ENCODE results near the gene AOC1.

AOC1 gene

DNA sequence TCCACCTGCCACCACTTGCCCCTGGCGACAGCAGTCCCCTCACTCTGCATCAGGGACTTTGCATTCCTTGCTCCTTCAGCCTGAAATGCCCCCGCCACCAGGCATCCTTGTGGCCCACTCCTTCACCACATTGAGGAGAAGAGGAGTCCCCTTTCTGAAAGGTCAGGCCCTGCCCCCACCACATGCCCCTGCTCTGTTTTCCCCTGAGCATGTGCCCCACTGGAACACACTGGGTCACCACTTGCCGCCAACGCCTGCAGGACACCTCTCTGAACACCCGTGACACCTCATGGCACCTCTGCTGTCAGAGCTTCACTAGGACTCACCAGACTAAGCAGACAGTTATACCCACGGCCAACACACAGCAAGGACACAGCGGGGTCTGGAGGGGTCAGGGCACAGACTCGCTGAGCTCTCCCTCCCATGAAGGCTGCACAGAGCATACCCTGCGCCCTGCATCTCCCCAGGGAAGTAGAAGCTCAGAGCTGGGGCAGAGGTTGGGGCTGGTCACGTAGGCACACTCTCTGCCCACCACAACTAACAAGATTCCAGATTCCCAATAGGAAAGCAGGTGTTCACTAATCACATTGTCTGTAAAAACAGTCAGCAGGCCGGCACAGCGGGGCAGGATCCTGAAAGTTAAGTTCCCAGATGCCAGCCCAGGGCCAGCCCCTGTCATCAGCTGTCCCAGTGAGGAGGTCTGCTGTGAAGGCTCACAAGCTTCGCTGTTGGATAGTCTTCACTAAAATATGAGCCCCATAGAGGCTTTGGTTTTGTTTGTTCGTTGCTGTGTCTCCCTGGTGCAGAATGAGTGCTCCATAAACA is 5.8 kb upstream of the AOC1 start:
- TF ChIP-seq, protein P1, sequence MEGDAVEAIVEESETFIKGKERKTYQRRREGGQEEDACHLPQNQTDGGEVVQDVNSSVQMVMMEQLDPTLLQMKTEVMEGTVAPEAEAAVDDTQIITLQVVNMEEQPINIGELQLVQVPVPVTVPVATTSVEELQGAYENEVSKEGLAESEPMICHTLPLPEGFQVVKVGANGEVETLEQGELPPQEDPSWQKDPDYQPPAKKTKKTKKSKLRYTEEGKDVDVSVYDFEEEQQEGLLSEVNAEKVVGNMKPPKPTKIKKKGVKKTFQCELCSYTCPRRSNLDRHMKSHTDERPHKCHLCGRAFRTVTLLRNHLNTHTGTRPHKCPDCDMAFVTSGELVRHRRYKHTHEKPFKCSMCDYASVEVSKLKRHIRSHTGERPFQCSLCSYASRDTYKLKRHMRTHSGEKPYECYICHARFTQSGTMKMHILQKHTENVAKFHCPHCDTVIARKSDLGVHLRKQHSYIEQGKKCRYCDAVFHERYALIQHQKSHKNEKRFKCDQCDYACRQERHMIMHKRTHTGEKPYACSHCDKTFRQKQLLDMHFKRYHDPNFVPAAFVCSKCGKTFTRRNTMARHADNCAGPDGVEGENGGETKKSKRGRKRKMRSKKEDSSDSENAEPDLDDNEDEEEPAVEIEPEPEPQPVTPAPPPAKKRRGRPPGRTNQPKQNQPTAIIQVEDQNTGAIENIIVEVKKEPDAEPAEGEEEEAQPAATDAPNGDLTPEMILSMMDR (IDR thresholded peaks at IDR 0.05; ENCODE audit: control insufficient read depth, insufficient read depth, low read depth, low read length, missing control alignments), result no peak
- DNase-seq (ENCODE audit: low read depth), result no peak
- no peak overlapping the region for H3K4me3 ChIP-seq (ENCODE audit: control insufficient read depth, low read depth, low read length)

DNA sequence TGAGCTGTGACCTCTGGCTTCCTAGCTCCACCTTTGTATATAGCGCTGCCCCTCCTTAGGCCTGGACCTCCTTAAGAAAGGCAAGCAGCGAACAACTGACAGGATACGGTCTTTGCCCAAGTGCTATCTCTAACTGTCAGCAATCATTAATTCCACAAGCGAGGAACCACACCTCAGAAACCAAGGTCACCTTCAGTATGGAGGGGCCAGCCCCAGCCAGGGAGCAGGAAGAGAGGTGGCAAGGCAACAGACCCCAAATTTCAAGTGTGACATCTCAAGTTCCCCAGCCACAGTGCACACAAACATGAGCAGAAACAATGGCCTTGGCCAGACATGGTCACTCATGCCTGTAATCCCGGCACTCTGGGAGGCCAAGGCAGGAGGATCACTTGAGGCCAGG is 4.8 kb upstream of the AOC1 start:
- no peak overlapping the region for H3K4me3 ChIP-seq (ENCODE audit: control insufficient read depth, low read depth, low read length)
- TF ChIP-seq, protein P1 (IDR thresholded peaks at IDR 0.05; ENCODE audit: control insufficient read depth, insufficient read depth, low read depth, low read length, missing control alignments), result no peak
- no peak for DNase-seq (ENCODE audit: low read depth)

DNA sequence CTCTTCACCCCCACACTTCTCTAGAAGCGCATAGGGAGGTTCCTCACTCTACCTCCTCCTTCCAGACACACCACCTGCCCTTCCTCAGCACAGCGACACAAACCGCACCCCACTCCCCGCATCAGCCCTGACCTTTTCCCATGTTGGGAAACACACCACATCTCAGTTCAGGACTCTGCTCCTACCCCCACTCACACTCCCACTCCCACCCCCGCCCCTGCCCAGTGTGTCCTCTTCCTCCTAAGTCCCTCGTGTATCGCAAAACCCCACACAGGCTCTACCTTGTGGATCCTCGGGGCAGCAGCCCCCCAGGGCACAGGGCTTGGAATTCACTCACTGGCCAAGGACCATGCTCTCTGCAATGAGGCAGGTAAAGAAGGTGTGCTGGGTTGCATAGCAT is 4.2 kb upstream of the AOC1 start:
- TF ChIP-seq, protein P1 (IDR thresholded peaks at IDR 0.05; ENCODE audit: control insufficient read depth, insufficient read depth, low read depth, low read length, missing control alignments), result no peak
- DNase-seq (ENCODE audit: low read depth), result no peak
- no peak overlapping the region for H3K4me3 ChIP-seq (ENCODE audit: control insufficient read depth, low read depth, low read length)

DNA sequence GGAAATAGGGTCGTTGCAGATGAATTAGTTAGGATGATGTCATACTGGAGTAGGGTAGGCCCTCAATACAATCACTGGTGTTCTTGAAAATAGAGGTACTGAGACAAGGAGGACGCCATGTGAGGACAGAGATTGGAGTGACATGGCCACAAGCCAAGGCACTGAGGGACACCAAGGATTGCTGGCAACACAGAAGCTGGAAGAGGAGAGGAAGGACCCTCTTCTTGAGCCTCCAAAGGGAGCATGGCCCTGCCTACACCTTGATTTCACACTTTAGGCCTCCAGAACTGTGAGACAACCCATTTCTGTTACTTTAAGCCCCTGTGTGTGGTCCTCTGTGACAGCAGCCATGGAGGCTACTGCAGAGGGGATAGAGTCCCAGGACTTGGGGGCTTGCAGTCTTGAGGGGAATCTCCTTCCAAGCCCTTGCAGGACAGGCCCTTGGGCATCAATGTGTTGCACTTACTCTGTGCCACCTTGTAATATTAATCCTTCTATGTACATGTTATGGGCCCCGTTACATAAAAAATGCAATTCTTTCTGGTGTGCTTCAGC is 3.7 kb upstream of the AOC1 start:
- TF ChIP-seq, protein P1 (IDR thresholded peaks at IDR 0.05; ENCODE audit: control insufficient read depth, insufficient read depth, low read depth, low read length, missing control alignments), result no peak
- DNase-seq (ENCODE audit: low read depth), result no peak
- H3K4me3 ChIP-seq (ENCODE audit: control insufficient read depth, low read depth, low read length), result no peak overlapping the region

DNA sequence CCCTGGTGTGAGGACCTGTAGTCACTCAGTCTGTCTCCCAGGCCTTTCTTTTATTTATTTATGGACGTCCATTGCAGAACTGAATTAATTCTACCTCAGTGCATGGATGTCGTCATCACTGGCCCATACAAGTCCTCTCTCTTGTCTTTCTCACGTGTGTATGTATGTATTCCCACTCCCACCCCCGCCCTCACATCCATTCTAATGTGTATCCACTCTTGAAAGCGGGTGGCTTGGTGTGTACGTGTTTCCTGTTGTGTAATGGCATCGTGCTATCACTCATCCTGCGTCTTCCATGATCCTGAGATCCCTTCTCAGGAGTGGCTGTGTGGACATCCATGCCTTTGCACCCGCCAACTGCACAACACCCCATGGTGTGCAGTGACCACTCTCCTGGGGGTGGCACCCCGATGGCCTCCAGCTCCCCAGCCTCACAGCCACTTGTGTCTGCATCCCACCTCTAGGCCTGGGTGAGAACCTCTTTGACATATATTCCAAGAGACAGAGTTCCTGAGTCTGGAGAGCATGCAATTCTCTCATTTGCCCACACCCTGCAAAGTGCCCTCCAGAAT is 3.0 kb upstream of the AOC1 start:
- DNase-seq (ENCODE audit: low read depth), result no peak
- TF ChIP-seq, protein P1 (IDR thresholded peaks at IDR 0.05; ENCODE audit: control insufficient read depth, insufficient read depth, low read depth, low read length, missing control alignments), result no peak

DNA sequence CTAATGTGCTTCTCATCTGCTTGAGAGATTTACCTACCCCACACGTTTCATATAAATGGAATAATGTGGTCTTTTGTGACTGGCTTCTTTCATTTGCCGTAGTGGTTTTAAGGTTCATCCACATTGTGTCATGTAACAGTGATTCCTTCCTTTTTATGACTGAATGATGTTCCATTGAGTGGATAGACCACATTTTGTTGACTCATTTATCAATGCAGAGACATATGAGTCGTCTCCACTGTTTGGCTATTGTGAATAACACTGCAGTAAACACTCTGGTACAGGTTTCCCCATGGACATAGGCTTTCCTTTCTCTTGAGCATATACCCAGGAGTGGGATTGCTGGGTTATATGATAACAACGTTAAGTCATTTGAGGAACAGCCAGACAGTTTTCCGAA is 2.0 kb upstream of the AOC1 start:
- H3K4me3 ChIP-seq (ENCODE audit: control insufficient read depth, low read depth, low read length), result no peak overlapping the region
- TF ChIP-seq, protein P1 (IDR thresholded peaks at IDR 0.05; ENCODE audit: control insufficient read depth, insufficient read depth, low read depth, low read length, missing control alignments), result no peak
- DNase-seq (ENCODE audit: low read depth), result no peak

More for the DNA sequence above, 3.0 kb upstream of the AOC1 start:
- no peak overlapping the region for H3K4me3 ChIP-seq (ENCODE audit: control insufficient read depth, low read depth, low read length)
